ENCODE measurements around the gene XIST.
"Not testable (repeated sequence)": the region's sequence is repeated elsewhere in the genome, so short reads cannot be mapped to it uniquely, and the experiment has no call there.

The XIST gene

GRCh38 chrX:73817393-73818199, 34.9 kb downstream of the XIST start:
- Histone ChIP-seq H3K4me3 (ENCODE audit: low read depth in 1 of 2, low read length in 2 of 2) (no peak overlapping the region), H3K9ac (ENCODE audit: low read depth in 1 of 2, low read length in 2 of 2) (no peak overlapping the region), H3K27me3 (ENCODE audit: control insufficient read depth in 1 of 2, insufficient read depth in 2 of 2, low read length in 2 of 2) (no peaks in the 10 kb centered on the region), H3K9me3 (ENCODE audit: control insufficient read depth in 1 of 2, low read length in 2 of 2) (no peaks in the 10 kb centered on the region), H3K27ac (ENCODE audit: low read depth, low read length) (no peak overlapping the region), H3K4me1 (ENCODE audit: control insufficient read depth in 1 of 2, insufficient read depth in 2 of 2, low read length in 2 of 2) (no peaks in the 10 kb centered on the region), H3K36me3 (ENCODE audit: control insufficient read depth in 1 of 2, insufficient read depth in 2 of 2, low read length in 2 of 2) (no peaks in the 10 kb centered on the region)

- H3K9ac ChIP-seq (ENCODE audit: low read depth in 1 of 2, low read length in 2 of 2), result no peak overlapping the region
Observed at GRCh38 chrX:73812256-73812655, 40.3 kb downstream of the XIST start.

GRCh38 chrX:73804109-73804508, 48.4 kb downstream of the XIST start:
- H3K27ac ChIP-seq (ENCODE audit: low read depth, low read length); H3K27me3 ChIP-seq (ENCODE audit: control insufficient read depth in 1 of 2, insufficient read depth in 2 of 2, low read length in 2 of 2); H3K4me3 ChIP-seq (ENCODE audit: low read depth in 1 of 2, low read length in 2 of 2); H3K9me3 ChIP-seq (ENCODE audit: control insufficient read depth in 1 of 2, low read length in 2 of 2); H3K4me1 ChIP-seq (ENCODE audit: control insufficient read depth in 1 of 2, insufficient read depth in 2 of 2, low read length in 2 of 2); H3K36me3 ChIP-seq (ENCODE audit: control insufficient read depth in 1 of 2, insufficient read depth in 2 of 2, low read length in 2 of 2); H3K9ac ChIP-seq (ENCODE audit: low read depth in 1 of 2, low read length in 2 of 2): not testable (repeated sequence)

More at GRCh38 chrX:73812256-73812655, 40.3 kb downstream of the XIST start:
- Histone ChIP-seq H3K27ac (ENCODE audit: low read depth, low read length) (no peak overlapping the region), H3K4me1 (ENCODE audit: control insufficient read depth in 1 of 2, insufficient read depth in 2 of 2, low read length in 2 of 2) (no peaks in the 10 kb centered on the region), H3K9me3 (ENCODE audit: control insufficient read depth in 1 of 2, low read length in 2 of 2) (no peaks in the 10 kb centered on the region), H3K36me3 (ENCODE audit: control insufficient read depth in 1 of 2, insufficient read depth in 2 of 2, low read length in 2 of 2) (no peaks in the 10 kb centered on the region), H3K4me3 (ENCODE audit: low read depth in 1 of 2, low read length in 2 of 2) (no peak overlapping the region), H3K27me3 (ENCODE audit: control insufficient read depth in 1 of 2, insufficient read depth in 2 of 2, low read length in 2 of 2) (no peaks in the 10 kb centered on the region)

GRCh38 chrX:73799888-73800287, 52.6 kb downstream of the XIST start:
- H3K9ac ChIP-seq (ENCODE audit: low read depth in 1 of 2, low read length in 2 of 2), result no peak overlapping the region
- no peak overlapping the region for H3K4me3 ChIP-seq (ENCODE audit: low read depth in 1 of 2, low read length in 2 of 2)
- no peaks in the 10 kb centered on the region for H3K4me1 ChIP-seq (ENCODE audit: control insufficient read depth in 1 of 2, insufficient read depth in 2 of 2, low read length in 2 of 2)
- H3K36me3 ChIP-seq (ENCODE audit: control insufficient read depth in 1 of 2, insufficient read depth in 2 of 2, low read length in 2 of 2), result no peaks in the 10 kb centered on the region
- H3K27ac ChIP-seq (ENCODE audit: low read depth, low read length), result no peak overlapping the region
- no peaks in the 10 kb centered on the region for H3K27me3 ChIP-seq (ENCODE audit: control insufficient read depth in 1 of 2, insufficient read depth in 2 of 2, low read length in 2 of 2)
- no peaks in the 10 kb centered on the region for H3K9me3 ChIP-seq (ENCODE audit: control insufficient read depth in 1 of 2, low read length in 2 of 2)

GRCh38 chrX:73792511-73792910, 60.0 kb downstream of the XIST start:
- H3K4me1 ChIP-seq (ENCODE audit: control insufficient read depth in 1 of 2, insufficient read depth in 2 of 2, low read length in 2 of 2); H3K9ac ChIP-seq (ENCODE audit: low read depth in 1 of 2, low read length in 2 of 2); H3K9me3 ChIP-seq (ENCODE audit: control insufficient read depth in 1 of 2, low read length in 2 of 2); H3K27ac ChIP-seq (ENCODE audit: low read depth, low read length); H3K4me3 ChIP-seq (ENCODE audit: low read depth in 1 of 2, low read length in 2 of 2); H3K27me3 ChIP-seq (ENCODE audit: control insufficient read depth in 1 of 2, insufficient read depth in 2 of 2, low read length in 2 of 2); H3K36me3 ChIP-seq (ENCODE audit: control insufficient read depth in 1 of 2, insufficient read depth in 2 of 2, low read length in 2 of 2): not testable (repeated sequence)

- Histone ChIP-seq H3K9me3 (ENCODE audit: control insufficient read depth in 1 of 2, low read length in 2 of 2) (no peaks in the 10 kb centered on the region), H3K4me3 (ENCODE audit: low read depth in 1 of 2, low read length in 2 of 2) (no peak overlapping the region), H3K27me3 (ENCODE audit: control insufficient read depth in 1 of 2, insufficient read depth in 2 of 2, low read length in 2 of 2) (no peaks in the 10 kb centered on the region), H3K36me3 (ENCODE audit: control insufficient read depth in 1 of 2, insufficient read depth in 2 of 2, low read length in 2 of 2) (no peaks in the 10 kb centered on the region), H3K4me1 (ENCODE audit: control insufficient read depth in 1 of 2, insufficient read depth in 2 of 2, low read length in 2 of 2) (no peaks in the 10 kb centered on the region), H3K27ac (ENCODE audit: low read depth, low read length) (no peak overlapping the region), H3K9ac (ENCODE audit: low read depth in 1 of 2, low read length in 2 of 2) (no peak overlapping the region)
Observed at GRCh38 chrX:73785493-73785892, 67.0 kb downstream of the XIST start.
